Dedifferentiated amniotic fluid mesenchymal stem cell (primary cell): ENCODE measurements around the gene FSTL1.

Experiments
- DNase-seq: peaks from one replicate; pipeline ENCODE4 v3.0.0-alpha.2; 2016; ENCODE audit errors: extremely low spot score

Gene FSTL1

DNA sequence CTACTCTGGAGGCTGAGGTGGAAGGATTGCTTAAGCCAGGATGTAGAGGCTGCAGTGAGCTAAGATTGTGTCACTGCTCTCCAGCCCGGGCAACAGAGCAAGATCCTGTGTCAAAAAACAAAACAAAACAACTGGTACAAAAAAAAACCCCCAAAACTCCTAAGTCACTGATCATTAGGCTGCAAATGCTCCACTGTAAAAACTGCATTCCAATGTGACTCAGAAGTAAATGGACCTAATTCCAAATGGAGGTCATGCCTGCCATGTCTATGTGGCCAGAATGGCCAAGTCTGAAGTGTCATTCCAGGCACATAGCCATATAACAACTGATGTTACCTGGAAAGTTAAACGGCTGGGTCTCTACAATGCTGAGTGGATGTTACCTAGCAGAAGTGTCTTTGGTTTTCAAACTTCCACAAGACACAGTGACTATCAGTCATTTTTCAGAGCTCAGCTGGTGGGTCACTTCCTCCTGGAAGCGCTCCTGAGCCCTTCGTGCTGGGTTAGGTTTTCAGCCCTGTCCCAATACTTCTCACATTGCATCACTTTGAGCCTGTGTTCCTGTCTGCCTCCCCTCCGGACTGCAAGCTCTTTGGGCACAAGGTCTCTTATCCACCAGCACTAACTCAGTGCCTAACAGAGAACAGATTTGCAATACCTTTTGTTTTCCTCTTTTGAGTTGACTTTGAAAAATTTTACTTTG is 10.6 kb downstream of the FSTL1 start:
- no peak for DNase-seq

DNA sequence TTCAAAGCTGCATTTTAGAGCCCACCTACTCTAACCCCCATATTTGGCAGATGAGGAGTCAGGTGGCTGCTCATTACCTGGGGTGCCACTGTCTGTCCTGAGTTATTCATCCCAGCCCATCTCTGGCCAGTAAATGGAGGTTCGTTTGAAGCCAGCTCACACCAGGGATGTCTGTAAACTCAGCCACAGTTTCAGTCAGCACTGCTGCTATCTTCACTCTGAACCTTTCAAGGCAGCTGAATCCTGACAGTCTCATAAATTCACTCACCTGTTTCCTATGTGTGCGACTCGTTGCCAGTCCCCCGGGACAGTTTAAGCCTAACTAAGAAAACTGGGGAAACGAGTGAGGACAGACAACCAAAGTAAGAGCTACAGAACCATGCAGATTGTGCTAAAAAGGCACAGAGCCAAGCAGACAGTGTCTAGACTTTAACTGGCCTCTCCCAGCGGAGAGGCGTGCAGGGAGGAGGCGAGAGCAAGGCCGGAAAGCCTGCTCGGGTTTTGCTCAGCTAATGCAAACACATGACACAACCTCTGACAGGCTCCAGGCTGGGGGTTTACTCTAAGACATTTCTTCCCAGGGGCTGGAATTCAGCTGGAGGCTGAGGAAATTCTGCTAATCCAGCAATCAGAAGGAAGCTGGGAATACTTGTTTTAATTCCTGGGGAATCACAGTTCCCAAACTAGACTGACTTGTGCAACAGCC is 12.0 kb downstream of the FSTL1 start:
- DNase-seq = peak; percentile 83

DNA sequence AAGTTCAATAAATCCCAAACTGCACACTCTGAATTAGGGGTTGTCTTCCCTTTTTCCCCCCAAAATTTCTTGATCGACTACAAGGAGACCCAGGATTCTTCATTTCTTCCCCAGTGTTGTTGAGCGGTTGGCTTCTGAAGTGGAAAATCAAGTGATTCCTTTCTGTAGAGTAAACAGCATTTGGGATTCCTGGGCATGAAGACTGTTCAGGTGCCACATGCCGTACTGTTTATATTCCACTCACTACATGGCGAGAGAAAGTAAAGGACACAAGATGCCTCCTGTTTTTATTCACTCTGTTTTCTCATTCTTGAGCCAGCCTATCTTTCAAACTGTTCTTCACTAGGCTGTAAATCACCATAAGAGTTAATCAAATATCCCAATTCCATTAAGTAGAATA is 12.6 kb downstream of the FSTL1 start:
- DNase-seq = no peak

DNA sequence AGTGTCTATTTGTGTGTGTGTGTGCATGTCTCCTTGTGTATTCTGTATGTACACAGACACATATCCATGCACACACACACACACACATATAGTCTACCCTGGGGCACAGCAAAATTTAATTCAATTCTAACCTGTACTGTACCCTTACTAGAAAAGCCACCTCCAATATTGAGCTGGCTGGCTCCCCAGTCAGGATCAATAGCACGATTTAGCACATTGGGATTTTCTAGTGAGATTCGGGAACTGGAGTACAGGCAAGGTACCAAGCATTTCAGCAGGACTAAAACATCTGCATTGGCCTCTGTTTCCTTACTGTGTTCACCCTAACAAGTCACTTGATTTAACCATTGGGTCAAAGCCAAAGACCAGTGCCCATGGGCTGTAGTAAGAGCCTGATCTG is 13.2 kb downstream of the FSTL1 start:
- DNase-seq = no peak

DNA sequence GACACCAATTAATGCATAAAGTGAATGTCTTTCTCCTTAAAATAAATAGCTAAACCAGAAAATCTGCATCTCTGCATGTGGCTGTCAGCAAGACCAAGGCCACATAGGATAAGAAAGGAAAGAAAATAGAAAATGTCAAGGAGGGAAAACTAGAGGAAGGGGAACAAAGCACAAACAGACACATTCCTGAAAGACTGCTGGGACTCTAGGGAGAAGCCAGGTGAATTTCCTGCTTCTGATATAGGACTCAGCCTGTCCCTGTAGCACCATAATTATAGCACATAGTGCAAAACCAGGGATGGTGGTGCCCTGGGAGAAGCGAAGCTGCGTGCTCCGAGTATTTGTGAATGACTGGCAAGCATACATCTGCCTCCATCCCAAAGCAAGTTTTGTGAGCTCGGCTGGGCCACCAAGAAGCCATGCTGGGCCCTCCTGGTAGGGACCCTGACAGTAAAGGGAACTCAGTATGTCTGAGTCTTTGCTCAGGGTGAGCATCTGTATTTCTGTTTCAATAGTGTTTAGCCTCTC is 14.2 kb downstream of the FSTL1 start:
- DNase-seq = no peak

DNA sequence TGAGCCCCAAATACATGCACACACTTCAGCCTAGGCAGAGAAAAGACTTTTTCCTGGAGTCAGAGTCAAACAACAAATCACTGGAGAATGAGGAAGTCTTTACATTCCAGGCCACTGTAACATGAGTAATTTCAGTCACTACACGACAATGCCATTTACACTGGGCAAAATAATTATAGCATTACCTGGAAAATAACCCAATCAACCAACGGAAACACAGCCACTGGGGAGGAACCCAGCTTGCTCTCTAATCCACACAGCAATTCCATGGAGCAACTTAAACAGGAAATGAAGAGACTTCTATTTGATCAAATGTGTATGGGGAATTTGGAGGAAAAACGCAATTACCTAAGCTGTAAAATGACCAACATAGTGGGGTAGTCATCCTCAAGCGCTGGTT is 15.2 kb downstream of the FSTL1 start:
- DNase-seq = peak; percentile 54

DNA sequence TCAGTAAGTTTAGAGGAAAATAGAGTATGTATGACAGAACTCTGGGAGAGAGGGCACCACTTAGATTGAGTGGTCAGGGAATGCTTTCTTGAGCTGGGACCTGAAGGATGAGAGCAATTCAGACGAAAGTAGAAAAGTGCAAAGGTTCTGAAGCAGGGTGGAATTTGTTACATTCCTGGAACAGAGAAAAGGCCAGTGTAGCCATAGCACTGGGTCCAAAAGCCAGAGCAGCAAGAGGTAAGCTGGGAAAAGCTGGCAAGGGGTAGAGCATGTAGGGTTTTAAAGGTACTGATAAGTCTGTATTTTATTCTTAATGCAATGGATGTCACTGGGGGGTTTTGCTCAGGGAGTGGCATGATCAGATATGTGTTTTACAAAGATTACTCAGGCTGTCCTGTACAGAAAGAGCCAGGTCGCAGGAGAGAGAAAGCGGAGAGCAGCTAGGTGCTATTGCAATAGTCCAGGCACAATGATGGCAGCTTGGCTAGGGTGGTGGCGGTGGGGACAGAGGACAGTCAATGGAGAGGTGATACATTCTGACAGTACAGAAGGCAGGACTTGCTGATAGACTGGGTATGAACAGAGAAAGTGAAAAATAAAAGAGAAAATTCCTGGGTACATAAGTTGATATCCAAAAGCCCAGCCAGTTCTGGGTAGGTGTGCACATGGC is 17.0 kb downstream of the FSTL1 start:
- no peak for DNase-seq

DNA sequence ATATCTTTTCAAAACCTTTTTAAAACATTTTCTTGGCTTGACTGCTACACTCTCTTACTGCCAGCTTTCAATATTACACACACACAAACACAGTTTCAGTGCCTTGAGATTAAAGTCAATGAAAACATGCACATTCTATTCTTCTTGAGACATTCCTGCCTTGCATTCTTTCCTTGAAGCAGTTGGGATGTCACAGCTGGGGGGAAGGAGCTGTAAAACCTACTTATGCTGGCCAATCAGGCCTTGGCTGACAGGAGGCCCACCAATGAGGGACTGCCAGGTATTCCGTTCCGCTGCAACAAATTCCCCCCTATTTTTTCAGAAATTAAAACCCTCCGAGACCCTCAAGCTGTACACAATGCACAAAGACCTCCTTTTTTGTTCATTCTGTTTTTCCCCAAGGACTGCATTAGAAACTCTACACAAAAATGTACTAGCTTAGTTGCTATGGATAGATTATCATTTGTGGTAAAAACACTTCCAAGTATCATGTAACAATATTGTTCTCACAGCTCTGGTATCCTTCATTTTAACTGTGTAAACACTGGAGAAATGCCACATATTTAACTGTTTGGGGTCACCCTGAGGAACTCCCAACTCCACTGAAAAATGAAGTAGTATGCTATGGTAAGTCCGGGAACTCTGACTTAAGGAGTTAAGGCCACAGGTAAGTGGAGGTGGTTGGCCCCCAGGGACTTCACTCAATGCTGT is 18.5 kb downstream of the FSTL1 start:
- peak; percentile 85 for DNase-seq

DNA sequence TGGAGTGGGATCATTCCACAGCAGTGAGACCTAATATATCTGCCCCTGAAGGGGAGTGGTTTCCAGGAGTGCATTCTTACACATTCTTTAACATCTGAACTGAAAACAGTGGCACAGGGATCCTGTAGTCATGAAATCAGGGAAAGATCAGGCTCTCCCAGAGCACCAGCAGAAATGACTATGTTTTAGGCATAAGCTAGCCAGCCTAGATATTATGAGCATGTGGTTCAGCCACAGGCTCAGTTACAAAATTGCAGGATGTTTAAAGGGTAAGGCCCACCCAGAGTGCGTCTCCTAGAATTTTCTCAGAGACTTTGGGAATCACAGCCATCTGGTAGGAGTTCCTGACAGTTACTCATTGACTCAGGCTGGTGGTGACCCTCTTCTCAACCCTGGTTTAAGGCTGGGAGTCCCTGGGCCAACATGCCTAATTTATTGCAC is 20.9 kb downstream of the FSTL1 start:
- DNase-seq = no peak

DNA sequence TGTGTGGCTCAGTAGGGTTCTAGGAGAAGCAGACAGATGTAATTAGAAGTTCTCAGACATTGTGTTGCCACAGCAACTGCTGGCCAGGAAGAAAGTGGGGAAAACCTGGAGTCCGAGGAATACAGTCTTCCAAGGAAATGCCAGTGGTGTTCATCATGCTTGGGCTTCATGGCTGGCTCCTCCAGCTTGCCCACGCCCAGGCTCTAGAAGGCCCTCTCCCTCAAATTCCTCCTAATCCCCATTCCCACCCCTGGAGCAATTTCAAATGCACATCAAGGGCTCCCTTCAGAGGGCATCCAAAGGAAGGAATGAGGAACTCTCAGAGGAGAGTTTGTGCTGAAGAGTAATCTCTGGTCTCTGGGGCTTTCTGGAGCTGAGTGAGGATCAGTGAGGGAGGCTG is 21.9 kb downstream of the FSTL1 start:
- DNase-seq = no peak

DNA sequence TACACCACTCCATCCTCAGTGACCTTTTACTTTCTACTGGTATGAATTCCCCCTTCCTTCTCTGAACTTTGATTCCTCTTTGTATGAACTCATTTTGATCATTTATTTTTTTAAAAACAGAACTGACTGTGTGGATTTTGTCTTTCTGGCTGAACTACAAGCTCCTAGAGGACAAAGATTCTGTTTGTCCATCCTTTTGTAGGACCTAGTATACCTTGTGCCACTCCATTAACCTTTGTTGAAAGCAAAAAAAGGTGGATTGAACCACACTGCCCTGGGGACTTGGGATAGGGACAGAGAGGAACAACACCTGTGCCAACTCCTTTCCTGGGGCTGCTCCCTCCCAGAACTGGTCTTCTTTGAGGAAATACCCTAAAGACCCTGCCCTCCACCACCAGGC is 23.6 kb downstream of the FSTL1 start:
- no peak for DNase-seq

DNA sequence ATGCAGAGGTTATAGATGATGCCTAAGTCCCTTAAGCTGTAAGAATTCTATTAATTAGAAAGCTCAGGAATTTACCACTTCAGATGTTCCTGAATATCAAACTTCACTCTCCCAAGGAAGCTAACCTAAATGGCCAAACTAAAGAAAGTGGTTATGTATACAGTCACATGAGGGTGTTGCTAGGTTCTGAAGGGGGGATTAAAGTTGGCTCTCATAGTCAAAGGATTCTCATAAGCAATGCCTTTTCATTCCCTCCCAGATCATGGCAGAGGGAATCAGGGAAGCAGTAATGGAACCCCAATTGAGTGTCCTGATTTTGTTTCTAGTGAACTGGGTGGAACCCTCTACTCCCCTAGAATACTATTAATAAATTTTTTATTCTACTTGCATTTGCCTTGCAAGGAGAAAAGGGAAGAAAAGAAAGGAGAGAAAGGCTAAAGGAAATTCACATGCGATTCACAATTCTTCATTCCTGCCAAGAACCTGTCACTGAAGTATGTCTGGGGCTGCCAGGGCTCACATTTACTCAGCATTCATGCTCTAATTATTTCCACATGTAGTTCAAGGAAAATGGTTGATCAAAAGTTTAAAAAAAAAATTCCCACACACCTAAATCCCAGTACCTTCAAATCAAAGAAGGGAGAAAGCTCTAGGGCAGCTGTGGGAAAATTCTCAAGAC is 25.1 kb downstream of the FSTL1 start:
- DNase-seq = peak; percentile 92

DNA sequence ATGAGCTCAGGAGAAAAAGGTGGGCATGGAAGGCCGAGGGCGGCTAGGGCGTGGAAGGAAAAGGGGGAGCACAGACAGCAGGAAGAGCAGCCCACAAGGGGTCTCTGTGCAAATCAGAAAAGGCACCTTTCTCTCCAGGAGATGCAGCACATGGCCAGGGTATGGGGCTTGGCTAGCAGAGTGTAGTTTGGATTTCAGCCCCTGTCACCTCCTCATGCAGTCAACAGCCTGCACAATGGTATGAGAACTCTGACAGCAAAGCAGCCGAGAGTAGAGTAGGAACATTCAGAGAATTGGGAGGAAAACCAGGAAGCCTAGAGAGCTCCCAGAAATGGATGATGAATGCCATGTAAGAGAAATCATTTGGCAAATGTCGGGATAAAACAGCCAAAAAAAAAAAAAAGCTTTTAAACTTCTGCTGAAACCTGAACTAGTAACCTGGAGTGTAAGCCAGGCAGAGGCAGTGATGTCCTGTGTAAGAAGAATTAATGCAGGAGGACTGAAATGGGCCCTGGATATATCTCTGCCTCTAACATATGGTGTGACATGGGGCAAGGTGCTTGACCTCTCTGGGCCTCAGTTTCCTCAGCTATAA is 25.7 kb downstream of the FSTL1 start:
- DNase-seq = no peak

DNA sequence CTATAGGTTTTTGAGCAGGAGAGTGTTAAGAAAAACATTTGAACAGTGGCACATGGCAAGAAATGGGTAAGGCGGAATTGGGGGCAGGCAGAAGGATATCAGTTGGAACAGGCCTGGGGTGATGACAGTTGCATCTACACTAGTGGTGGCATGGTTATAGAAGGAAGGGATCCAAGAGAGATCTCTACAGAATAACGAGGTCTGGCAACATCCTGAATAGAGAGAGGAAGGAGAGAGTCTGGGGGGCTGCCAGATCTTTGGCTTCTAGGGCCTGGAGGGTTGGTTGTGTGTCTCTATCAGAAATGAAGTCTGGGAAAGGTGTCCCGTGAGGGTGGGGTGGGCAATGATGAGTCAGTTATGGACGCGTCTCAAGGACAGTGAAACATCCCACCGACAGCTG is 26.3 kb downstream of the FSTL1 start:
- DNase-seq = no peak

DNA sequence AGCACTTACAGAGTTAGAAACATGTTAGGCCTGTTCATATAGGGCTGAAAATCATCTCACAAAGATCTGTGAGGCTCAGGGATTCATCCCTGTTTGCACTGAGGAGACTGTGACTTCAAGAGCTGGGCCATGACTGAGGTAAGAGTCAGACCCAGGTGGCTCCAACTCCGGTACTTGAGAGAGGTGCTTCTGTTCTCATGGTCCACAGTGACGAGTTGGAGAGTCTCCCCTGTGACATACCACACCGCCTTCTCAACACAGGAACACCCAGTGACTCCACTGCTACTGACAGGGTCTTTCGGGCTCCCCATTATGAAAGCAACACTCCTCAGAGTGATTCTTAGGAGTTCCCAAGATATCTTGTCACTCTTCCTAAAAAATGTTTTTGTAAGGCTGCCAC is 27.4 kb downstream of the FSTL1 start:
- no peak for DNase-seq

DNA sequence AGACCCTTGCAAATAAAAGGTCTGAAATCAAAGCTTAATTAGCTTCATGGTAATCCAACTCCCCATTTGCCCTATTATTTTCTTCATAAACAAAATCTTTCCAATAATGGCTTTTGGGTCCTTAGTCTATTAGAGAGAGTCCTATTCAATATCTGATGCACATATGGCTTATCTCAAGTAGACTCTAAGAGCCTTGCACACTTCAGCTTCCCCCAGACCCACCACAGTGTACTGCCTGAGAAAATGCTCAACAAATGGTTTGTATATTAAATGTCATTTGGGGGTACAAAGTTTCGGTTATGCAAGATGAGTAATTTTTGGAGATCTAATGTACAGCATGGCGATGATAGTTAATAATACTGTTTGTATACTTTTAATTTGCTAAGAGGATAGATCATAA is 28.9 kb downstream of the FSTL1 start:
- no peak for DNase-seq

DNA sequence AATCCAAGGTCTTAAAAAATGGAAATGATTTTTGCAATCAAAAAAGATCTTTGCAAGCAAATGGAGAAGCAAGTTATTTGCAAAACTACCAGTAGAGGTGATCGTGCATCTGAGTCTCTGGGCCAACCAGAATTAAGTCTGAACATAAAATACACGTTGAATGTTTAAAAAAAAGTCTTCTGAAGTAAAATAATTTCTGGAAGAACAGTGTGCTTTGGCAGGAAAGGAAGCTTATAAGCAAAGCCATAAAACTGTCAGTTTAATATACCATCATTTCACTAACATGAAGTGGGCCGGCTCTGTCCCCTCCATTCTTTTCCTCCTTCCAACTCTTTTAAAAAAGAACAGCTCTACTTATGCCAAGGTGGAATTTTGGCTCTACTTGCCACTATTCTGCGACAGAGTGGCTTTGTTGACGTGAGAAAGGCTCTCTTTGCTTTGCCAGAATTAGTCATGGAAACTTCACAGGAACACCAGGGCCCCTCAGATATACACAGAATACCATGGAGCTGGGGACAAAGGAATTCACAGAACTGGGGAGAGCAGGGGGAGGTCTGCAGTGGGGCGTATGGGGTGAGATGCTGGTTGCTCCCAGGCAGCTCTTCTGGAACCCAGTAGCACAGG is 29.8 kb downstream of the FSTL1 start:
- peak; percentile 62 for DNase-seq

DNA sequence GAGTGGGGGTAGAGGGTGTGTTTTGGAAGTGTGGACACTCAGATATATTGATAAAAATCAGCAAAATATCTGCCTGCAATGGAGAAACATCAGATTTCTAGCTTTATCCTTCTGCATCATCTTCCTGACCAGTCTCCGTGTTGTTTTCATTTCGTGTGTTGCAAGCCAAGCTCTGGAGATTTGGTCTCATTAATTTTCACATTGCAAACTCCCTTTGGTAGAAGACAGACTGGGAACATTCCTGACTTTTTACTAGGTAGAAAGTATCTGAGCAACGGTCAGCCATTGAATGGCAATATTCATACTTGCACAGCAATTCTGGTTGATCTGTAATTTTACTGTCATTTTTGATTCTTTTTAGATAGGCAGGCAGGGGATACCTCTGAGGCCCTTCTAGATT is 30.4 kb downstream of the FSTL1 start:
- no peak for DNase-seq

DNA sequence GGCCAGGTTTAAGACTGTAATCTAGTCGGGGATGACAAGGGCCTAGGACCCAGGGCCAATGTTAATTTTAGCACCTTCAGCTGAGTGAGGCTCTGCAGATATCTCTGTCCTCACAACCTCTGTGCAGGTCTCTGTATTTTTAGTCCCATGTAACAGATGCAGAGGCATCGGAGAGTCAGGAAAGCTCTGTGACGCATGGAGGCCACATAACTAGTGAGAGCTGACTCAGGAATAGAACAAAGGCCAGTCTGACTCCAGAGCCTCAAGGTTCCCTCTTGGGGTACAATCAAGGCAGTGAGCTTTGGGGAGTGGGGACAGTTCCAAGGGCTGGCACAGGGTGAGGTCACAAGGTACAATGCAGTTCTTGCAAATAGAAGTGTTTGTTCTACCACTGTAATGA is 31.0 kb downstream of the FSTL1 start:
- no peak for DNase-seq

DNA sequence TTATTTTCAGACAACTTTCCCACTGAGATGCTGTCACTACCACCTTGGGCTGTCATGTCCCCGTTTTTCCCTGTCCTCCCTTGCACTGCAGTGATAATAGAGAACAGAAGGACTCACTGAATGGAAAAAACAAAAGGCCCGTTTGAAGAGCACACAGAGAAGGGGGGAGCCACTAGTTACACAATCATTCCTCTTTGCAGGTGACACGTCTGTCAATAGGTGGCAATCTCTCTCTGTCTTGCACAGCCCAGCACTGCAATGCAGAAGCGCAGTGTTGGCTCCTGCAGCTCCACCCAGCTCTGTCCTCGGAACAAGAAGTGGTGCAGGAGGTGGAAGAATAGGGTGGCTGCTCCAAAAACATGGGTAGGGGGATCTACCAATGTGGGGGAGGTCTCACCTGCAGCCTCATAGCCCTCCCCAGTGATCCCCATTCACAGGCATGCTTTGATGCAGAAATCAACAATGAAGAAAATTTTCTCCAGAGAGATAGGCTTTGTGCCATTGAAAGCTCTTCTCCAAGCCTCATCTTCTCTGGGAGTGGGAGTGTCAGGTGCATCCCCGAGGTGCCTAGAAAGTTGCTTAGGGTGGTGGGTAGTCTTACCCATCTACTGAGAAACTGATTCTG is 31.8 kb downstream of the FSTL1 start:
- no peak for DNase-seq
